Astrocyte (in vitro differentiated cells and primary cell): ENCODE data around the gene TARM1. TPM values are rescaled to one million over a fixed set of nuclear protein-coding genes. Genes with fewer than 3 reads are reported as not detected.
"Not testable (repeated sequence)": the region's sequence is repeated elsewhere in the genome, so short reads cannot be mapped to it uniquely, and the experiment has no call there.

Source experiments
- DNase-seq: peaks from one replicate; pipeline ENCODE4 v3.0.0-alpha.2; 2010; ENCODE audit warnings: low read depth
- FAIRE-seq: peaks from 2 replicates; lab custom pipeline; 2011; peaks lifted over from hg19 to GRCh38; lab: Jason Lieb, UNC
- H2AFZ ChIP-seq: 2 replicates; pipeline ENCODE4 v1.6.0; 2012; ENCODE audit warnings: low read depth, low read length, inconsistent platforms
- H3K27ac ChIP-seq: 2 replicates; pipeline ENCODE4 v1.5.1; 2011; ENCODE audit warnings: low read depth, low read length, inconsistent platforms
- H3K27me3 ChIP-seq: 2 replicates; pipeline ENCODE4 v1.6.0; 2011; ENCODE audit warnings: low read length, inconsistent platforms; ENCODE audit not compliant: insufficient read depth
- H3K36me3 ChIP-seq: 2 replicates; pipeline ENCODE4 v1.5.1; 2011; ENCODE audit warnings: low read length, inconsistent platforms; ENCODE audit not compliant: insufficient read depth
- H3K4me1 ChIP-seq: 2 replicates; pipeline ENCODE4 v1.5.1; 2011; ENCODE audit warnings: low read length, inconsistent platforms; ENCODE audit not compliant: insufficient read depth
- H3K4me2 ChIP-seq: 2 replicates; pipeline ENCODE4 v1.6.0; 2012; ENCODE audit warnings: low read length, inconsistent platforms
- H3K4me3 ChIP-seq: 2 replicates; pipeline ENCODE4 v1.5.1; 2011; ENCODE audit warnings: low read depth, mild to moderate bottlenecking, low read length, inconsistent platforms; ENCODE audit not compliant: insufficient read depth
- H3K79me2 ChIP-seq: 2 replicates; pipeline ENCODE4 v1.6.0; 2012; ENCODE audit warnings: mild to moderate bottlenecking, low read length, inconsistent platforms; ENCODE audit not compliant: insufficient read depth
- H3K9ac ChIP-seq: 2 replicates; pipeline ENCODE4 v1.6.0; 2012; ENCODE audit warnings: mild to moderate bottlenecking, low read length, inconsistent platforms
- H3K9me3 ChIP-seq: 2 replicates; pipeline ENCODE4 v1.5.1; 2012; ENCODE audit warnings: low read depth, mild to moderate bottlenecking, low read length, inconsistent platforms; ENCODE audit not compliant: insufficient read depth
- H4K20me1 ChIP-seq: 2 replicates; pipeline ENCODE4 v1.6.0; 2012; ENCODE audit warnings: low read length, inconsistent platforms; ENCODE audit not compliant: insufficient read depth
- H3K27ac Mint-ChIP-seq: one replicate; pipeline ENCODE4 v1.8.0; 2021; ENCODE audit warnings: mild to moderate bottlenecking, mixed read lengths; ENCODE audit not compliant: unreplicated experiment
- H3K27me3 Mint-ChIP-seq: one replicate; pipeline ENCODE4 v1.8.0; 2021; ENCODE audit warnings: low read depth, mixed read lengths; ENCODE audit not compliant: unreplicated experiment
- H3K36me3 Mint-ChIP-seq: one replicate; pipeline ENCODE4 v1.8.0; 2021; ENCODE audit warnings: low read depth, mixed read lengths; ENCODE audit not compliant: unreplicated experiment
- H3K4me1 Mint-ChIP-seq: one replicate; pipeline ENCODE4 v1.8.0; 2021; ENCODE audit warnings: low read depth, mixed read lengths; ENCODE audit not compliant: unreplicated experiment
- H3K4me3 Mint-ChIP-seq: one replicate; pipeline ENCODE4 v1.8.0; 2021; ENCODE audit warnings: mild to moderate bottlenecking, moderate library complexity, mixed read lengths; ENCODE audit not compliant: unreplicated experiment
- H3K9me3 Mint-ChIP-seq: one replicate; pipeline ENCODE4 v1.8.0; 2021; ENCODE audit warnings: mild to moderate bottlenecking, mixed read lengths; ENCODE audit not compliant: unreplicated experiment
- EZH2 ChIP-seq: IDR thresholded peaks from 2 replicates; pipeline ENCODE4 v1.6.1; 2012; ENCODE audit warnings: mild to moderate bottlenecking, low read length, inconsistent platforms; ENCODE audit not compliant: insufficient read depth
- total RNA-seq: library from RNA; stranded (reverse); gene quantifications from 2 replicates; pipeline ENCODE4 v1.2.1, GENCODE V29; 2021
- TF ChIP-seq, protein P1 (sequence below): IDR thresholded peaks from 2 replicates; pipeline ENCODE4 v1.5.1; 2011; ENCODE audit warnings: low read depth, mild to moderate bottlenecking, inconsistent platforms, low read length, moderate library complexity; ENCODE audit not compliant: insufficient read depth

TARM1 gene
- total RNA-seq, 1 donor from 2014 or later, result not detected

- Mint-ChIP-seq H3K27me3 (peaks cover 8% of the 10 kb centered on the region), H3K36me3 (peaks cover 3% of the 10 kb centered on the region), H3K4me3 (no peak overlapping the region), H3K27ac (no peak overlapping the region), H3K4me1 (no peaks in the 10 kb centered on the region), H3K9me3 (no peaks in the 10 kb centered on the region)
- Histone ChIP-seq H3K36me3 (no peaks in the 10 kb centered on the region), H3K9ac (no peak overlapping the region), H3K4me2 (no peak overlapping the region), H3K27me3 (no peaks in the 10 kb centered on the region), H2AFZ (no peak overlapping the region), H3K79me2 (peaks cover 13% of the 10 kb centered on the region), H4K20me1 (no peaks in the 10 kb centered on the region), H3K27ac (no peak overlapping the region), H3K4me1 (peaks cover 8% of the 10 kb centered on the region), H3K4me3 (no peak overlapping the region), H3K9me3 (peaks cover 1% of the 10 kb centered on the region)
- DNase-seq, result no peak
- TF ChIP-seq, protein P1, sequence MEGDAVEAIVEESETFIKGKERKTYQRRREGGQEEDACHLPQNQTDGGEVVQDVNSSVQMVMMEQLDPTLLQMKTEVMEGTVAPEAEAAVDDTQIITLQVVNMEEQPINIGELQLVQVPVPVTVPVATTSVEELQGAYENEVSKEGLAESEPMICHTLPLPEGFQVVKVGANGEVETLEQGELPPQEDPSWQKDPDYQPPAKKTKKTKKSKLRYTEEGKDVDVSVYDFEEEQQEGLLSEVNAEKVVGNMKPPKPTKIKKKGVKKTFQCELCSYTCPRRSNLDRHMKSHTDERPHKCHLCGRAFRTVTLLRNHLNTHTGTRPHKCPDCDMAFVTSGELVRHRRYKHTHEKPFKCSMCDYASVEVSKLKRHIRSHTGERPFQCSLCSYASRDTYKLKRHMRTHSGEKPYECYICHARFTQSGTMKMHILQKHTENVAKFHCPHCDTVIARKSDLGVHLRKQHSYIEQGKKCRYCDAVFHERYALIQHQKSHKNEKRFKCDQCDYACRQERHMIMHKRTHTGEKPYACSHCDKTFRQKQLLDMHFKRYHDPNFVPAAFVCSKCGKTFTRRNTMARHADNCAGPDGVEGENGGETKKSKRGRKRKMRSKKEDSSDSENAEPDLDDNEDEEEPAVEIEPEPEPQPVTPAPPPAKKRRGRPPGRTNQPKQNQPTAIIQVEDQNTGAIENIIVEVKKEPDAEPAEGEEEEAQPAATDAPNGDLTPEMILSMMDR, result no peak
- no peak for TF ChIP-seq EZH2
- no peak for FAIRE-seq
Observed at GRCh38 chr19:54099190-54099902, 18.2 kb upstream of the TARM1 start.

DNA sequence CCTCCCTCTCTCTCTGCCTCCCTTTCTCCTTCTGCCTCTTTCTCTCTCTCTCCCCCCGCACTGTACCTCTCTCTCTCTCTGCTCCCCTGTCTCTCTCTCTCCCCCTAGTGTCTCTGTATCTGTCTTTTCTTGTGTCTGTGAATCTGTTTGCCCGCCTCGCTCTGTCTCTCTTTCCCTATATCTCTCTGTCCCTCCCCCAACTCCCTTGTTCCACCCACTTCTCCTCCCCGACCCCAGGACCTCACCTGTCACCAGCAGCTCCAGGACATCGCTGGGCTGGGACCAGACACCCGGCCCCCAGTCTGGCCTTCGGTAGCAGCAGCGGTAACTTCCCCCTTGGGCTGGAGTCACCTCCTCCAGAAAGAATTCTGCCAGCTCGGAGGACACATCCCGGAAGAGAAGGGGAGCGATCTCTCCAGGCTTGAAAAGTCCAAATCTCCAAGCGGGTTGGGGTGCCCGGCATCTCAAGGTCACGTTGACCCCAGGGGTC is 15.5 kb upstream of the TARM1 start:
- Mint-ChIP-seq H3K9me3 (no peaks in the 10 kb centered on the region), H3K36me3 (no peaks in the 10 kb centered on the region), H3K27me3 (peaks cover 14% of the 10 kb centered on the region), H3K4me3 (peak overlapping the region; percentile 45), H3K27ac (peak overlapping the region; percentile 18), H3K4me1 (no peaks in the 10 kb centered on the region)
- TF ChIP-seq, protein P1, result peak; percentile 9
- TF ChIP-seq EZH2, result no peak
- Histone ChIP-seq H3K4me1 (peaks cover 5% of the 10 kb centered on the region), H3K36me3 (no peaks in the 10 kb centered on the region), H3K9me3 (peaks cover 4% of the 10 kb centered on the region), H3K9ac (peak overlapping the region; percentile 63), H3K79me2 (no peaks in the 10 kb centered on the region), H4K20me1 (no peaks in the 10 kb centered on the region), H3K4me3 (no peak overlapping the region), H3K27ac (no peak overlapping the region), H3K4me2 (peak overlapping the region; percentile 81), H3K27me3 (no peaks in the 10 kb centered on the region), H2AFZ (peak overlapping the region; percentile 87)
- no peak for FAIRE-seq
- DNase-seq, result peak; percentile 42

- H3K27ac ChIP-seq, H3K9me3 ChIP-seq, H3K27ac Mint-ChIP-seq, FAIRE-seq, H3K9me3 Mint-ChIP-seq, H3K79me2 ChIP-seq, H3K4me1 Mint-ChIP-seq, H4K20me1 ChIP-seq, H3K36me3 ChIP-seq, H3K27me3 ChIP-seq, H3K4me1 ChIP-seq, H3K36me3 Mint-ChIP-seq: not testable (repeated sequence)
- H3K27me3 Mint-ChIP-seq, result peaks cover 14% of the 10 kb centered on the region
- Histone ChIP-seq H3K9ac (peak overlapping the region; percentile 63), H3K4me2 (peak overlapping the region; percentile 81), H3K4me3 (peak overlapping the region; percentile 28), H2AFZ (peak overlapping the region; percentile 87)
- DNase-seq, result peak; percentile 46
- peak overlapping the region; percentile 60 for H3K4me3 Mint-ChIP-seq
Observed at GRCh38 chr19:54095859-54096616, 14.9 kb upstream of the TARM1 start.
